Right cardiac atrium (tissue), 5 donors: ENCODE measurements around the gene SLC6A9. TPM values are rescaled to one million over a fixed set of nuclear protein-coding genes. Genes with fewer than 3 reads are reported as not detected.

Experiments
- ATAC-seq, 2 donors: fragments of 200-7000 bp; cut with Tn5 transposase; one replicate each; pipeline versions ENCODE4 v1.8.0 to v1.9.1; 2020; ENCODE audit warnings: moderate library complexity in 2 of 2, mild to moderate bottlenecking in 1 of 2
- DNase-seq, 3 donors: peaks; one replicate each; pipeline ENCODE4 v3.0.0-alpha.2; 2020
- H3K27ac ChIP-seq: one replicate; pipeline ENCODE4 v1.5.1; 2013; ENCODE audit warnings: mild to moderate bottlenecking, low read length, control low read depth, moderate library complexity
- H3K27me3 ChIP-seq: one replicate; pipeline ENCODE4 v1.6.1; 2013; ENCODE audit not compliant: control insufficient read depth, insufficient read depth
- H3K4me1 ChIP-seq: one replicate; pipeline ENCODE4 v1.6.1; 2013; ENCODE audit warnings: low read length; ENCODE audit not compliant: control insufficient read depth, insufficient read depth
- H3K4me3 ChIP-seq: one replicate; pipeline ENCODE4 v1.5.1; 2013; ENCODE audit warnings: low read length, control low read depth
- H3K9me3 ChIP-seq: one replicate; pipeline ENCODE4 v1.6.1; 2013; ENCODE audit warnings: low read length; ENCODE audit not compliant: control insufficient read depth
- WGBS: extraction: QIAGEN DNeasy Blood & Tissue Kit; methylation state at CpG from one replicate; pipeline ENCODE4 v1.1.7; 2013; 5-methylcytosine and 5-hydroxymethylcytosine counted together
- intact Hi-C, 4 donors: fragments of 100-400 bp; cut with DNase I; formaldehyde crosslinking; loops; one replicate each; pipeline versions ENCODE4 v1.11.0 to v1.14.0; 2022 to 2023
- polyA plus RNA-seq: library from polyadenylated mRNA; stranded (reverse); fragments of 200-250 nt; gene quantifications from one replicate; pipeline ENCODE4 v1.2.3, GENCODE V29; 2013
- total RNA-seq, 4 donors: library from RNA; stranded (reverse); fragmentation: NEBNext Ultra II Directional; extraction: Animal tissue kit (Norgen Biotek cat#: 25700); gene quantifications; one replicate each; pipeline ENCODE4 v1.2.1, GENCODE V29; 2021
- donor health status: healthy with polysubstance abuse.
- donor health status: DM: no; HTN: yes; CAD: no.
- donor health status: DM: no; HTN: no; CAD: no.
- donor health status: DM: no; HTN: yes; CAD: no; lungs with severe emphysema.
- donor health status: DM: yes; HTN: yes; CAD: no.

The SLC6A9 gene
- total and polyA plus RNA-seq, 5 donors: 0.95 to 1.6 (median 1.1) TPM

DNA sequence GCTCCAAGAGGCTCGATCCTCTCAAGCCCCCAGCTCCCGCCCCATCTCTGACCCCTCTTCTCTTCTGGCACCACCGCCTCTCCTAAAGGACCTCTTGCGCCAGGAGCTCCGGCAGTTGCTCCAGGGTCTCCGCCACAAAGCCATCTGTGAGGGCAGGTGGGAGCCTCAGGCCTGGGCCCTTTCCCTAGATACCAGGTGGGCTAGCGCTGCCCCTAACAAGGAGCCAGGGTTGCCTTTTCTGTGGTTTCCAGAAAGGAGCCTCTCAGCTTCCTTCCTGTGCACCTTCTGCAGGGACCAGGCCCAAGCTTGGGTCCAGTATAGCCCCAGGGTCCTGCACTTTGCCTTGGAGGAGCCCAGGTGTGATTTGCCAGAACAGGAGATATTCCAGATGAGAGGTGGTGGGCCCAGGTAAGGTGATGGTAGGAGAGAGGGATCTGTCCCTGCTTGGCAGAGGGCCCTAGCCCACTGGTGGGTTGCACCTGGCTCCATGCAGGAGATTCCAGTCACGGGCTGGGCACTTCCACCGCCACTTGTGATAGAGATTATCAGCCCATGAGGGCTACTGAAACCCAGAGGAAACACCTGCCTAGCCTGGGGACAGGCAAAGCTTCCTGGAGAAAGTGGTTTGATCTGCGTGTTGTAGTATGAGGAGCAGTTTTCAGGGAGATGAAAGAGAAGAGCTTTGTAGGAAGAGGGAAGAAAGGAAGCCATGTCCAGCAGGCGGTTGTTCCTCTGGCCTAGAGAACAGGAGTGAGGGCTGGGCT is 38.8 kb downstream of the SLC6A9 start:
- no peaks in the 10 kb centered on the region for H3K4me1 ChIP-seq
- H3K27me3 ChIP-seq: no peaks in the 10 kb centered on the region
- no peaks in the 10 kb centered on the region for H3K9me3 ChIP-seq
- WGBS: 49% methylated on average over 11 of the region's 11 CpGs
- intact Hi-C loops: no loop called here
- H3K27ac ChIP-seq: no peak overlapping the region
- H3K4me3 ChIP-seq: peak overlapping the region; percentile 45
- ATAC-seq (no peak), DNase-seq (peak in 2 of 3 donors; percentile 34 to 35)

DNA sequence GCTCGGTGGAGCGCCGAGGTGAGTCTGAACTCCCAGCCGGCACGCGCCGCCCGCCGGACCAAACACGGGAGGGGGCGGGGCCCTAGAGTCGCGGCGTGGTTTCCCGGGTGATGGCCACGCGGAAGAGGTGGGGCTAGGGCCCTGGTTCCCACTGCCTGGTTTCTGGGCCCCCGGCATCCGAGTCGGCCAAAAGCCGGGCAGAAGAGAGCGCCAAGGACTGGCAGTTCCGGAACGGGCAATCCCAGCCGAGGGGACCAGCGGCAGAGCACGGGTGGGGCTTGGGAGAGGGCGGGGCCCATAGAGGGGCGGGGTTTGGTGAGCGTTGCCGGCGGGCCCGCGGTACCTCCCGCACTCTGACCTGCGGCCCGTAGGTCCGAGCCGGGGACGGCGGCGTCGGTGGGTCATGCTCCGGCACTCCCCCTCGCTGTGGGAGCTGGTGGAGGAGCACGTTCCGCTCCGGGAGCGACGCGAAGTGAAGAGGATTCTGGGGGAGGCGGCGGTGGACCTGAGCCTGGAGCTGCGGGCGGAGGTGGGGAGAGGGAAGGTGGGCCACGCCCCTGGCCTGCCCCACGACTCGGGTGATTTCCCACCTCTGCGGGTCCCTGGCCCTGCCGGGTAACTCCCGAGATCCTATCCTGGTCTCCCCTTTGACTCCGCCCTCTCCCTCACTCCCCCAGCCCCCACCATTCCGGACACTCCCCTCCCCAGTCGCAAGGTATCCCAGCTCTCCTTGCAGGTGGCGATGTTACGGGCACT is 39.6 kb downstream of the SLC6A9 start, which contains the start of gene CCDC24:
TSS of gene CCDC24 (plus strand) at position 124 of the 756 bp plus-strand sequence. CDS start at position 404, 280 bp downstream.
- peak; percentile 90 to 95 (median 93) for DNase-seq
- peak; percentile 88 to 91 for ATAC-seq
- 1% methylated on average over 66 of the region's 66 CpGs for WGBS
- peak within 1 kb of the TSS; percentile 45 for H3K4me3 ChIP-seq
- no peaks in the 10 kb centered on the region for H3K9me3 ChIP-seq
- H3K4me1 ChIP-seq: no peaks in the 10 kb centered on the region
- intact Hi-C loops: no loop called here
- no peaks in the 10 kb centered on the region for H3K27me3 ChIP-seq
- peak within 1 kb of the TSS; percentile 1 for H3K27ac ChIP-seq

- ATAC-seq (peak; percentile 25 to 37), DNase-seq (no peak)
- WGBS: 0% methylated on average over 10 of the region's 10 CpGs
- H3K27me3 ChIP-seq: no peaks in the 10 kb centered on the region
- intact Hi-C loops: no loop called here
- peak overlapping the region; percentile 1 for H3K27ac ChIP-seq
- no peaks in the 10 kb centered on the region for H3K4me1 ChIP-seq
- no peaks in the 10 kb centered on the region for H3K9me3 ChIP-seq
- H3K4me3 ChIP-seq: peak overlapping the region; percentile 45
These were observed 40.1 kb downstream of the SLC6A9 start for GRCh38 chr1:43991200-43991475.

DNA sequence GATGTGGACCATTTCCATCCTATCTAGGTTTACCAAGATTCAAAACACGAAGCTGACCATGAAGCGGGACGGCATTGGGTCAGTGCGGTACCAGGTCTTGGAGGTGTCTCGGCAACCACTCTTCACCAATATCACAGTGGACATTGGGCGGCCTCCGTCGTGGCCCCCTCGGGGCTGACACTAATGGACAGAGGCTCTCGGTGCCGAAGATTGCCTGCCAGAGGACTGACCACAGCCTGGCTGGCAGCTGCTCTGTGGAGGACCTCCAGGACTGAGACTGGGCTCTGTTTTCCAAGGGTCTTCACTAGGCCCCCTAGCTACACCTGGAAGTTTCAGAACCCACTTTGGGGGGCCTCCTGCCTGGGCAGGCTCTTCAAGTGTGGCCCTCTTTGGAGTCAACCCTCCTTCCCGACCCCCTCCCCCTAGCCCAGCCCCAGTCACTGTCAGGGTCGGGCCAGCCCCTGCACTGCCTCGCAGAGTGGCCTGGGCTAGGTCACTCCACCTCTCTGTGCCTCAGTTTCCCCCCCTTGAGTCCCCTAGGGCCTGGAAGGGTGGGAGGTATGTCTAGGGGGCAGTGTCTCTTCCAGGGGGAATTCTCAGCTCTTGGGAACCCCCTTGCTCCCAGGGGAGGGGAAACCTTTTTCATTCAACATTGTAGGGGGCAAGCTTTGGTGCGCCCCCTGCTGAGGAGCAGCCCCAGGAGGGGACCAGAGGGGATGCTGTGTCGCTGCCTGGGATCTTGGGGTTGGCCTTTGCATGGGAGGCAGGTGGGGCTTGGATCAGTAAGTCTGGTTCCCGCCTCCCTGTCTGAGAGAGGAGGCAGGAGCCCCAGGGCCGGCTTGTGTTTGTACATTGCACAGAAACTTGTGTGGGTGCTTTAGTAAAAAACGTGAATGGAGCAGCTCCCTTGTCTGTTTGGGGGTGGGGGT is 40.7 kb downstream of the SLC6A9 start:
- Histone ChIP-seq H3K9me3 (no peaks in the 10 kb centered on the region), H3K4me3 (peak overlapping the region; percentile 45), H3K27me3 (no peaks in the 10 kb centered on the region), H3K4me1 (no peaks in the 10 kb centered on the region), H3K27ac (no peak overlapping the region)
- ATAC-seq (peak in 1 of 2 donors; percentile 3), DNase-seq (peak in 2 of 3 donors; percentile 53 to 55)
- intact Hi-C loops: no loop called here
- WGBS: 74% methylated on average over 19 of the region's 19 CpGs

DNA sequence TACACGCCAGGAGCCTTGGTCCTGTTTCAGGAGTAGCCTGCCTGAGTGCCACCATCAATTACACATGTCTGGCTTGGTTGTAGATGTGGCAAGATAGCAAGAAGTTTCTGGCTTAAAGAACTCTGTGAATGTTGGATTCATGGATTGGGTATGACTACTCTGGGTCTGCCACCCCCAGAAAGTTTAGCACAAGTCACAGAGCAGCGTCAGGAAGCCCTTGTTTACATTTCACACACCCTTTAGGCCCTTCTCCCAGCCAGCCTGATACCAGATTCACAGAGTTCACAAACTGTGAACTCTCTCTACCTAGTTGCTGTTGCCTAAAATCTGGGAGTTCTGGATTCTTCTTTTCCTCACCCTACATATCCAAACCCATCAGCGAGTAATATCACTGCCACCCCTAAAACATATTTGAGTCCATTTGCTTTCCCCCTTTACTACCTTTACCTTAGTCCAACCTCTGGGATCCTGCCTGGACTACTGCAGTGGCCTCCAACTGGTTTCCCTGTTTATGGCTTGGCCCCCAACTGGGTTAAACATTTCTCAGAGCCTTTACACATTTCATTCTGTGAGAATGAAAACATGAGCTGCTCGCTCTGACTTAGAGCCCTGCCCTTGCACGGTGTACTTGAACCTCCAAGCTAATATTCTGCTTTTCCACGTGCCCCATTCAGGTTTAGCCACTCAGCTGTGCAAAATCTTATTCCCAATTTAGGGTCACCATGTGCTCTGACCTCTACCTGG is 43.9 kb downstream of the SLC6A9 start:
- Histone ChIP-seq H3K27ac (no peak overlapping the region), H3K4me3 (no peak overlapping the region), H3K9me3 (no peaks in the 10 kb centered on the region), H3K27me3 (no peaks in the 10 kb centered on the region), H3K4me1 (no peaks in the 10 kb centered on the region)
- 83% methylated on average over 6 of the region's 6 CpGs for WGBS
- ATAC-seq: no peak
- DNase-seq: peak in 1 of 3 donors; percentile 6
- intact Hi-C loops: no loop called here

- Histone ChIP-seq H3K27ac (no peak overlapping the region), H3K27me3 (no peaks in the 10 kb centered on the region), H3K4me1 (no peaks in the 10 kb centered on the region), H3K9me3 (no peaks in the 10 kb centered on the region), H3K4me3 (no peak overlapping the region)
- 77% methylated on average over 6 of the region's 6 CpGs for WGBS
- intact Hi-C loops: no loop called here
- ATAC-seq (no peak), DNase-seq (peak in 1 of 3 donors; percentile 47)
These were observed 44.5 kb downstream of the SLC6A9 start for GRCh38 chr1:43986712-43987111.

GRCh38 chr1:43985984-43986595 is 45.2 kb downstream of the SLC6A9 start:
- intact Hi-C loops: no loop called here
- no peaks in the 10 kb centered on the region for H3K9me3 ChIP-seq
- no peaks in the 10 kb centered on the region for H3K4me1 ChIP-seq
- DNase-seq: no peak
- no peak overlapping the region for H3K4me3 ChIP-seq
- H3K27me3 ChIP-seq: no peaks in the 10 kb centered on the region
- peak in 1 of 2 donors; percentile 18 for ATAC-seq
- 81% methylated on average over 4 of the region's 4 CpGs for WGBS
- H3K27ac ChIP-seq: no peak overlapping the region

GRCh38 chr1:43984855-43985254 is 46.4 kb downstream of the SLC6A9 start:
- intact Hi-C loops: no loop called here
- H3K4me3 ChIP-seq: no peak overlapping the region
- no peak overlapping the region for H3K27ac ChIP-seq
- ATAC-seq (no peak), DNase-seq (no peak)
- 93% methylated on average over 16 of the region's 16 CpGs for WGBS
- no peaks in the 10 kb centered on the region for H3K9me3 ChIP-seq
- peaks cover 2% of the 10 kb centered on the region for H3K4me1 ChIP-seq
- no peaks in the 10 kb centered on the region for H3K27me3 ChIP-seq

DNA sequence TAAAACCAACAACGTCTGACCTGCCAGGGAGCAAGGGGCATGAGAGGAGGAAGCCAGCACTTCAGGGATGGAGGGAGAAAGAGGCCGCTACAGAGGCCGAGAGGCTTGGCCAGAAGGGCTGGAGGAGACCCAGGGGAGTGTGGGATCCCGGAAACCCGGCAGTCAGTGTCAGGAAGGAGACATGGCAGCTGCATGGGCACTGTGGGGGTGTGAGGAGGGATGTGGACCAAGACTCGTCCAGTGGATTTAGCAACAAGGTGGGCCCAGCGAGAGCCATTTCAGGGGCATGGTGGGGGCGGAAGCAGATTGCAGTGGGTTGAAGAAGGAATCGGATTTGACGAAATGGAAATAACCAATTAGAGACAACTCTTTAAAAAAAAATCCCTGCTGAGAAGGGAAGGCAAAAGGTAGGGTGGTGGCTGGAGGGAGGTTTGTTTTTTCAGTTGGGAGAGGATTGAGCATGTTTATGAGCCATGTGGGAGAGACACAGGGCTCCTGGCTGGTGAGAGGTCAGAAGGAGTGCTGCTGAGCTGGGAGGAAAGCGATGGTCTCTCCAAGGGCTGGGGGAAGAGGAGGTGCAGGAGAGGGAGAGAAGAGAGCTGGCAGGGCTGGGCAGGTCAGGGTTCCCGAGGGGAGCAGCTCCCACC is 47.9 kb downstream of the SLC6A9 start:
- intact Hi-C loops: no loop called here
- peak in 1 of 3 donors; percentile 47 for DNase-seq
- 79% methylated on average over 12 of the region's 12 CpGs for WGBS
- peaks cover 2% of the 10 kb centered on the region for H3K4me1 ChIP-seq
- no peak overlapping the region for H3K27ac ChIP-seq
- no peaks in the 10 kb centered on the region for H3K9me3 ChIP-seq
- no peaks in the 10 kb centered on the region for H3K27me3 ChIP-seq
- no peak overlapping the region for H3K4me3 ChIP-seq
- no peak for ATAC-seq
